Measurements from ENCODE around the gene ARL8B. TPM values are rescaled to one million over a fixed set of nuclear protein-coding genes. Genes with fewer than 3 reads are reported as not detected.

Gene ARL8B
- total RNA-seq, 1 experiment from 2014 or later, result 51.8 TPM

DNA sequence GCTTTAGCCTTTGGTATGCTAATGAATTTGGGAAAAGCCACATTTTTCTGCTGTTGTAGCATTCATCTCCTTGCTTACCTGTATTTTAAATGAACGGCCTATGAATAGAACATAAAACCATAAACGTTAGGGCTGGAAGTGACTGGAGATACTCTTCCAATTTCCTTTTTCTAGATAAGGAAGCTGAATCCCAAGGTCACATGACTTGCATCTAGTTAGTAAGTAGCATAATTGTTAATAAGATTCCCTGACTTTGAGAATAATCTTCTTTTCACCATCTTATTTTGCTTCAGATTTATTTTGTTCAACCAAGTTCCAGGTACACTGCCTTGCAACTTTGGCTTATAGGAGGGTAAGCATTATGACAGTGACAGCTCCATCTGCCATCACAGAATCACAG is 44.8 kb downstream of the ARL8B start:
- DNase-seq (ENCODE audit: low read depth, low spot score) (no peak), ATAC-seq (no peak)
- BruUV-seq (replicated peaks), result no TSS peak
- intact Hi-C loops (cut with micrococcal nuclease; ENCODE audit: unreplicated experiment), result no loop called here
- TF ChIP-seq POLR2AphosphoS5 (IDR thresholded peaks at IDR 0.05; ENCODE audit: low read depth, low read length) (no peak), TCF7L2 (IDR thresholded peaks at IDR 0.05; ENCODE audit: low read depth, low read length) (no peak), SIN3A (IDR thresholded peaks at IDR 0.05; ENCODE audit: borderline replicate concordance, insufficient read depth, low read depth, low read length) (no peak)
- TF ChIP-seq, protein P1, sequence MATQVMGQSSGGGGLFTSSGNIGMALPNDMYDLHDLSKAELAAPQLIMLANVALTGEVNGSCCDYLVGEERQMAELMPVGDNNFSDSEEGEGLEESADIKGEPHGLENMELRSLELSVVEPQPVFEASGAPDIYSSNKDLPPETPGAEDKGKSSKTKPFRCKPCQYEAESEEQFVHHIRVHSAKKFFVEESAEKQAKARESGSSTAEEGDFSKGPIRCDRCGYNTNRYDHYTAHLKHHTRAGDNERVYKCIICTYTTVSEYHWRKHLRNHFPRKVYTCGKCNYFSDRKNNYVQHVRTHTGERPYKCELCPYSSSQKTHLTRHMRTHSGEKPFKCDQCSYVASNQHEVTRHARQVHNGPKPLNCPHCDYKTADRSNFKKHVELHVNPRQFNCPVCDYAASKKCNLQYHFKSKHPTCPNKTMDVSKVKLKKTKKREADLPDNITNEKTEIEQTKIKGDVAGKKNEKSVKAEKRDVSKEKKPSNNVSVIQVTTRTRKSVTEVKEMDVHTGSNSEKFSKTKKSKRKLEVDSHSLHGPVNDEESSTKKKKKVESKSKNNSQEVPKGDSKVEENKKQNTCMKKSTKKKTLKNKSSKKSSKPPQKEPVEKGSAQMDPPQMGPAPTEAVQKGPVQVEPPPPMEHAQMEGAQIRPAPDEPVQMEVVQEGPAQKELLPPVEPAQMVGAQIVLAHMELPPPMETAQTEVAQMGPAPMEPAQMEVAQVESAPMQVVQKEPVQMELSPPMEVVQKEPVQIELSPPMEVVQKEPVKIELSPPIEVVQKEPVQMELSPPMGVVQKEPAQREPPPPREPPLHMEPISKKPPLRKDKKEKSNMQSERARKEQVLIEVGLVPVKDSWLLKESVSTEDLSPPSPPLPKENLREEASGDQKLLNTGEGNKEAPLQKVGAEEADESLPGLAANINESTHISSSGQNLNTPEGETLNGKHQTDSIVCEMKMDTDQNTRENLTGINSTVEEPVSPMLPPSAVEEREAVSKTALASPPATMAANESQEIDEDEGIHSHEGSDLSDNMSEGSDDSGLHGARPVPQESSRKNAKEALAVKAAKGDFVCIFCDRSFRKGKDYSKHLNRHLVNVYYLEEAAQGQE (IDR thresholded peaks at IDR 0.05; ENCODE audit: insufficient read depth in 1 of 2, low read depth in 2 of 2, low read length in 1 of 2), result no peak
- TF ChIP-seq, protein P2, sequence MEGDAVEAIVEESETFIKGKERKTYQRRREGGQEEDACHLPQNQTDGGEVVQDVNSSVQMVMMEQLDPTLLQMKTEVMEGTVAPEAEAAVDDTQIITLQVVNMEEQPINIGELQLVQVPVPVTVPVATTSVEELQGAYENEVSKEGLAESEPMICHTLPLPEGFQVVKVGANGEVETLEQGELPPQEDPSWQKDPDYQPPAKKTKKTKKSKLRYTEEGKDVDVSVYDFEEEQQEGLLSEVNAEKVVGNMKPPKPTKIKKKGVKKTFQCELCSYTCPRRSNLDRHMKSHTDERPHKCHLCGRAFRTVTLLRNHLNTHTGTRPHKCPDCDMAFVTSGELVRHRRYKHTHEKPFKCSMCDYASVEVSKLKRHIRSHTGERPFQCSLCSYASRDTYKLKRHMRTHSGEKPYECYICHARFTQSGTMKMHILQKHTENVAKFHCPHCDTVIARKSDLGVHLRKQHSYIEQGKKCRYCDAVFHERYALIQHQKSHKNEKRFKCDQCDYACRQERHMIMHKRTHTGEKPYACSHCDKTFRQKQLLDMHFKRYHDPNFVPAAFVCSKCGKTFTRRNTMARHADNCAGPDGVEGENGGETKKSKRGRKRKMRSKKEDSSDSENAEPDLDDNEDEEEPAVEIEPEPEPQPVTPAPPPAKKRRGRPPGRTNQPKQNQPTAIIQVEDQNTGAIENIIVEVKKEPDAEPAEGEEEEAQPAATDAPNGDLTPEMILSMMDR (IDR thresholded peaks at IDR 0.05), result no peak
- in situ Hi-C loops (cut with HindIII; ENCODE audit: low pct_unique_long_range_greater_than_20kb, low sequenced_read_pairs), result no loop called here
- no peaks in the 10 kb centered on the region for H3K9me3 ChIP-seq (ENCODE audit: control insufficient read depth, insufficient read depth, low read depth, low read length)
- H3K4me3 ChIP-seq (ENCODE audit: low read depth in 2 of 2, low read length in 2 of 2), result no peak overlapping the region
- H3K27ac ChIP-seq (ENCODE audit: low read length), result no peak overlapping the region
- peaks cover 3% of the 10 kb centered on the region for H3K4me1 ChIP-seq (ENCODE audit: control insufficient read depth, insufficient read depth, low read length)
- CTCF ChIA-PET, result no interaction called here
- H3K27me3 ChIP-seq (ENCODE audit: control insufficient read depth, insufficient read depth, low read length), result no peaks in the 10 kb centered on the region
- POLR2A ChIA-PET, result no interaction called here
- no peaks in the 10 kb centered on the region; the same call in 1 of the 2 replicates for H3K36me3 ChIP-seq (ENCODE audit: control insufficient read depth, insufficient read depth, low read length)

DNA sequence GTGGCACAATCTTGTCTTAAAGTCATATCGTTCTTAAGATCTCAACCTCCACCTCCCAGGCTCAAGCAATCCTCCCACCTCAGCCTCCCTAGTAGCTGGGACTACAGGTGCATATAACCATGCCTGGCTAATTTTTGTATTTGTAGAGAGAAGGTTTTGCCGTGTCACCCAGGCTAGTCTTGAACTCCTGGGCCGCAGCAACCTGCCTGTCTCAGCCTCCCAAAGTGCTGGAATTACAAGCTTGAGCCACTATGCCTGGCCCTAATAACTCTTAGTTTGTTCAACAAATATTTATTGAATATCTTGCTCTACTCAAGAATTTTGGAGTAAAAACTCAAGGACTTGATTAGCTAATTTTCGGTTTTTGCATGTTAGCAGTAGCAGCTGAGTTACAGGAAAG is 46.0 kb downstream of the ARL8B start:
- no peak for ATAC-seq
- ChIA-PET CTCF (no interaction called here), POLR2A (no interaction called here)
- TF ChIP-seq POLR2AphosphoS5 (IDR thresholded peaks at IDR 0.05; ENCODE audit: low read depth, low read length) (no peak), SIN3A (IDR thresholded peaks at IDR 0.05; ENCODE audit: borderline replicate concordance, insufficient read depth, low read depth, low read length) (no peak), TCF7L2 (IDR thresholded peaks at IDR 0.05; ENCODE audit: low read depth, low read length) (no peak)
- TF ChIP-seq, protein P2 (IDR thresholded peaks at IDR 0.05), result no peak
- TF ChIP-seq, protein P1 (IDR thresholded peaks at IDR 0.05; ENCODE audit: insufficient read depth in 1 of 2, low read depth in 2 of 2, low read length in 1 of 2), result no peak
- Histone ChIP-seq H3K27me3 (ENCODE audit: control insufficient read depth, insufficient read depth, low read length) (no peaks in the 10 kb centered on the region), H3K9me3 (ENCODE audit: control insufficient read depth, insufficient read depth, low read depth, low read length) (no peaks in the 10 kb centered on the region), H3K36me3 (ENCODE audit: control insufficient read depth, insufficient read depth, low read length) (peaks cover 8% of the 10 kb centered on the region; the same call in 1 of the 2 replicates), H3K4me3 (ENCODE audit: low read depth in 2 of 2, low read length in 2 of 2) (no peak overlapping the region), H3K4me1 (ENCODE audit: control insufficient read depth, insufficient read depth, low read length) (no peaks in the 10 kb centered on the region; the same call in 1 of the 2 replicates), H3K27ac (ENCODE audit: low read length) (no peak overlapping the region)
- intact Hi-C loops (cut with micrococcal nuclease; ENCODE audit: unreplicated experiment) (no loop called here), in situ Hi-C loops (cut with HindIII; ENCODE audit: low pct_unique_long_range_greater_than_20kb, low sequenced_read_pairs) (no loop called here)
- no peak for DNase-seq (ENCODE audit: low read depth, low spot score)
- BruUV-seq (replicated peaks), result no TSS peak
